HG03045 (cell line): ENCODE data around the gene KIF18A.

ENCODE experiments used
- ATAC-seq: cut with Tn5 transposase; IDR thresholded peaks from one replicate; pipeline ENCODE4 v1.9.1; 2021; ENCODE audit warnings: mild to moderate bottlenecking, moderate library complexity; ENCODE audit not compliant: unreplicated experiment

Gene KIF18A

GRCh38 chr11:28049338-28050216 lies 58.4 kb downstream of the KIF18A start:
- ATAC-seq = no peak

GRCh38 chr11:28048812-28049211 lies 59.1 kb downstream of the KIF18A start:
- ATAC-seq = no peak

GRCh38 chr11:28043930-28044709 lies 63.8 kb downstream of the KIF18A start:
- ATAC-seq = no peak

- no peak for ATAC-seq
These were observed 67.6 kb downstream of the KIF18A start for GRCh38 chr11:28040384-28040783.

- ATAC-seq = no peak
These were observed 69.2 kb downstream of the KIF18A start for GRCh38 chr11:28038775-28039174.

GRCh38 chr11:28026634-28027290 lies 81.2 kb downstream of the KIF18A start:
- no peak for ATAC-seq

GRCh38 chr11:28017816-28018215 lies 90.1 kb downstream of the KIF18A start:
- no peak for ATAC-seq

GRCh38 chr11:28011813-28012212 lies 96.1 kb downstream of the KIF18A start:
- ATAC-seq = no peak

- no peak for ATAC-seq
These were observed 98.0 kb downstream of the KIF18A start for GRCh38 chr11:28009996-28010395.

- no peak for ATAC-seq
These were observed 98.6 kb downstream of the KIF18A start for GRCh38 chr11:28009388-28009787.

- no peak for ATAC-seq
These were observed 104.3 kb downstream of the KIF18A start for GRCh38 chr11:28003615-28004014.

- ATAC-seq = no peak
These were observed 109.4 kb downstream of the KIF18A start for GRCh38 chr11:27998552-27998951.

- no peak for ATAC-seq
These were observed 110.6 kb downstream of the KIF18A start for GRCh38 chr11:27997344-27997743.

GRCh38 chr11:27996066-27996465 lies 111.9 kb downstream of the KIF18A start:
- ATAC-seq = no peak

GRCh38 chr11:27995083-27995482 lies 112.9 kb downstream of the KIF18A start:
- ATAC-seq = no peak

- no peak for ATAC-seq
These were observed 116.2 kb downstream of the KIF18A start for GRCh38 chr11:27991736-27992135.

GRCh38 chr11:27977527-27977926 lies 130.4 kb downstream of the KIF18A start:
- no peak for ATAC-seq

- no peak for ATAC-seq
These were observed 130.9 kb downstream of the KIF18A start for GRCh38 chr11:27977031-27977430.

- ATAC-seq = no peak
These were observed 131.7 kb downstream of the KIF18A start for GRCh38 chr11:27976262-27976661.

GRCh38 chr11:27973851-27974536 lies 134.0 kb downstream of the KIF18A start:
- no peak for ATAC-seq
